ENCODE results near the gene HOXD4.

The HOXD4 gene

GRCh38 chr2:176158855-176159662 is 7.7 kb downstream of the HOXD4 start:
- DNase-seq = peak; percentile 11

- no peak for DNase-seq
Measured at GRCh38 chr2:176159663-176160250, 8.4 kb downstream of the HOXD4 start.

GRCh38 chr2:176160251-176160985 is 9.1 kb downstream of the HOXD4 start:
- DNase-seq = no peak

- no peak for DNase-seq
Measured at GRCh38 chr2:176160986-176161824, 9.9 kb downstream of the HOXD4 start.

GRCh38 chr2:176161825-176162626 is 10.7 kb downstream of the HOXD4 start:
- DNase-seq = no peak

GRCh38 chr2:176162911-176163671 is 11.7 kb downstream of the HOXD4 start:
- DNase-seq = no peak

- DNase-seq = no peak
Measured at GRCh38 chr2:176163672-176164056, 12.3 kb downstream of the HOXD4 start.

GRCh38 chr2:176164201-176164600 is 12.9 kb downstream of the HOXD4 start:
- DNase-seq = no peak

GRCh38 chr2:176164611-176165369 is 13.4 kb downstream of the HOXD4 start:
- DNase-seq = no peak

GRCh38 chr2:176165370-176166050 is 14.2 kb downstream of the HOXD4 start:
- DNase-seq = no peak

GRCh38 chr2:176166272-176166671 is 14.9 kb downstream of the HOXD4 start:
- DNase-seq = no peak

- DNase-seq = no peak
Measured at GRCh38 chr2:176167398-176167797, 16.0 kb downstream of the HOXD4 start.

- no peak for DNase-seq
Measured at GRCh38 chr2:176169181-176169580, 17.8 kb downstream of the HOXD4 start.

- DNase-seq = no peak
Measured at GRCh38 chr2:176169711-176170110, 18.4 kb downstream of the HOXD4 start.

- DNase-seq = no peak
Measured at GRCh38 chr2:176170602-176171305, 19.4 kb downstream of the HOXD4 start.

- DNase-seq = no peak
Measured at GRCh38 chr2:176171351-176172006, 20.1 kb downstream of the HOXD4 start.

GRCh38 chr2:176172007-176172894 is 20.9 kb downstream of the HOXD4 start:
- no peak for DNase-seq
